Measurements from ENCODE around the gene MTNR1B.

MTNR1B gene

GRCh38 chr11:92978271-92979111 lies 9.0 kb downstream of the MTNR1B start:
- DNase-seq, result no peak

- DNase-seq, result no peak
Measured at GRCh38 chr11:92979176-92979575, 9.7 kb downstream of the MTNR1B start.

GRCh38 chr11:92980312-92980711 lies 10.9 kb downstream of the MTNR1B start:
- no peak for DNase-seq

- no peak for DNase-seq
Measured at GRCh38 chr11:92981508-92982043, 12.1 kb downstream of the MTNR1B start.

- DNase-seq, result no peak
Measured at GRCh38 chr11:92986585-92986984, 17.1 kb downstream of the MTNR1B start.

GRCh38 chr11:92993004-92993403 lies 23.6 kb downstream of the MTNR1B start:
- DNase-seq, result no peak

- DNase-seq, result no peak
Measured at GRCh38 chr11:93000511-93001476, 31.3 kb downstream of the MTNR1B start.

GRCh38 chr11:93001806-93002205 lies 32.4 kb downstream of the MTNR1B start:
- DNase-seq, result no peak

GRCh38 chr11:93002380-93002779 lies 32.9 kb downstream of the MTNR1B start:
- DNase-seq, result no peak

- no peak for DNase-seq
Measured at GRCh38 chr11:93005239-93005638, 35.8 kb downstream of the MTNR1B start.

- no peak for DNase-seq
Measured at GRCh38 chr11:93013646-93014045, 44.2 kb downstream of the MTNR1B start.

GRCh38 chr11:93016595-93016994 lies 47.1 kb downstream of the MTNR1B start:
- no peak for DNase-seq

GRCh38 chr11:93017821-93018690 lies 48.6 kb downstream of the MTNR1B start:
- no peak for DNase-seq

GRCh38 chr11:93020248-93021046 lies 51.0 kb downstream of the MTNR1B start:
- DNase-seq, result no peak

GRCh38 chr11:93024369-93024768 lies 54.9 kb downstream of the MTNR1B start:
- no peak for DNase-seq

GRCh38 chr11:93025558-93026255 lies 56.3 kb downstream of the MTNR1B start:
- DNase-seq, result no peak

GRCh38 chr11:93028960-93029522 lies 59.6 kb downstream of the MTNR1B start:
- no peak for DNase-seq

- DNase-seq, result no peak
Measured at GRCh38 chr11:93031386-93031785, 61.9 kb downstream of the MTNR1B start.

All from stimulated activated naive CD4-positive, alpha-beta T cell treated with Interleukin-2 at 50 U/mL for 16 hours (primary cell).